ENCODE measurements around the gene WHRN.
A peak's percentile ranks its signal among the peaks of the same experiment; 100 is the strongest.

The WHRN gene

DNA sequence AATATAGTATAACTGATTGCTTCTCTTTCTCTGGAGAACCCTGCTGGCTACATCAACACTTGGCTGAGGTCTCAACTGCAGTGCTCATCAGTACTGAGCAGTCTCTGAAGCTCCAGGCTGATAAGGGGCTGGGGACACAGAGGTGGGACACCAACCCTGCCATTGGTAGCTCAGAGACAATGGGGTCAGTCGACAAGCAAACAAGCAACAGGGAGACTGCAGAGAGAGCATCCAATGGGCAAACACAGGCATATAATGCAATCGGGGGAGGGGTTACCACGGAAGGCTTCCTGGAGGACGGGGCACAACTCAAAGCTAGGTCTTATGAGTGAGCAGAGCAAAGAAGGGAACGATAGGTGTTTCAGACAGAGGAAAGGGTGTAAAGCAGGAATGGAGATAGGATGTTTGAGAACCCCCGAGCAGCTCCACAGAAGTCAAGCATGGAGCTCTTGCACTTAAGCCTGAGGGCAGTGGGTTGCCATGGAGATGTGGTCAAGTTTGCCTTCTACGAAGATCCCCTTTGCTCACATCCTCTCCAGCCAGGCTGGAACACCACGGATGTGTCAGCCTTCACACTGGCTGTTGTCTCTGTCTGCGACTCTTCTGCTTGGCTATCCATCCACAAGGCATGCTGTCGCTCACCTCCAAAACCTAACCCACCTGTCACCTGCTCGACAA, 96.0 kb downstream of the WHRN start:
- POLR2A ChIA-PET, result interaction anchor here (0.9 kb wide), 1 partner anchor 13 kb away, joined by 6 read pairs; no protein-coding TSS in a partner anchor
- no peak for DNase-seq (ENCODE audit: extremely low spot score)
- TF ChIP-seq, protein P1, sequence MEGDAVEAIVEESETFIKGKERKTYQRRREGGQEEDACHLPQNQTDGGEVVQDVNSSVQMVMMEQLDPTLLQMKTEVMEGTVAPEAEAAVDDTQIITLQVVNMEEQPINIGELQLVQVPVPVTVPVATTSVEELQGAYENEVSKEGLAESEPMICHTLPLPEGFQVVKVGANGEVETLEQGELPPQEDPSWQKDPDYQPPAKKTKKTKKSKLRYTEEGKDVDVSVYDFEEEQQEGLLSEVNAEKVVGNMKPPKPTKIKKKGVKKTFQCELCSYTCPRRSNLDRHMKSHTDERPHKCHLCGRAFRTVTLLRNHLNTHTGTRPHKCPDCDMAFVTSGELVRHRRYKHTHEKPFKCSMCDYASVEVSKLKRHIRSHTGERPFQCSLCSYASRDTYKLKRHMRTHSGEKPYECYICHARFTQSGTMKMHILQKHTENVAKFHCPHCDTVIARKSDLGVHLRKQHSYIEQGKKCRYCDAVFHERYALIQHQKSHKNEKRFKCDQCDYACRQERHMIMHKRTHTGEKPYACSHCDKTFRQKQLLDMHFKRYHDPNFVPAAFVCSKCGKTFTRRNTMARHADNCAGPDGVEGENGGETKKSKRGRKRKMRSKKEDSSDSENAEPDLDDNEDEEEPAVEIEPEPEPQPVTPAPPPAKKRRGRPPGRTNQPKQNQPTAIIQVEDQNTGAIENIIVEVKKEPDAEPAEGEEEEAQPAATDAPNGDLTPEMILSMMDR (IDR thresholded peaks at IDR 0.05; ENCODE audit: control extremely low read depth, extremely low read depth, low read depth, missing control alignments), result no peak
- CTCF ChIA-PET, result interaction anchor here (1.0 to 9.8 kb wide), 7 partner anchors 8 to 272 kb away, joined by 3 to 173 read pairs (median 4); no protein-coding TSS in a partner anchor

DNA sequence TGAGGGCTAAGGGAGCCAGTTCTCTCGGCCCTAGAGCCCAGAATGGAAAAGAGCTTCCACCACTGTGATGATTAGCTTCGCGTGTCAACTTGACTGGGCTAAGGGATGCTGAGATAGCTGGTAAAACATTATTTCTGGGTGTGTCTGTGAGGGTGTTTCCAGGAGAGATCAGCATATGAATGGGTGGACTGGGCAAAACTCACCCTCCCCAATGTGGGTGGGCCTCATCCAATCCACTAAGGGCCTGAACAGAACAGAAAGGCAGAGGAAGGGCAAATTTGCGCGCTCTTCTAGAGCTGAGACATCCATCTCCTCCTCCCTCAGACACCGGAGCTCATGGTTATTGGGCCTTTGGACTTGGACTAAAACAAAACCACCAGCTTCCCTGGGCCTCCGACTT, 96.6 kb downstream of the WHRN start:
- POLR2A ChIA-PET, result interaction anchor here (0.9 kb wide), 1 partner anchor 13 kb away, joined by 6 read pairs; no protein-coding TSS in a partner anchor
- CTCF ChIA-PET, result interaction anchor here (0.7 to 9.8 kb wide), 8 partner anchors 9 to 272 kb away, joined by 3 to 173 read pairs (median 4); no protein-coding TSS in a partner anchor
- TF ChIP-seq, protein P1 (IDR thresholded peaks at IDR 0.05; ENCODE audit: control extremely low read depth, extremely low read depth, low read depth, missing control alignments), result no peak
- no peak for DNase-seq (ENCODE audit: extremely low spot score)

DNA sequence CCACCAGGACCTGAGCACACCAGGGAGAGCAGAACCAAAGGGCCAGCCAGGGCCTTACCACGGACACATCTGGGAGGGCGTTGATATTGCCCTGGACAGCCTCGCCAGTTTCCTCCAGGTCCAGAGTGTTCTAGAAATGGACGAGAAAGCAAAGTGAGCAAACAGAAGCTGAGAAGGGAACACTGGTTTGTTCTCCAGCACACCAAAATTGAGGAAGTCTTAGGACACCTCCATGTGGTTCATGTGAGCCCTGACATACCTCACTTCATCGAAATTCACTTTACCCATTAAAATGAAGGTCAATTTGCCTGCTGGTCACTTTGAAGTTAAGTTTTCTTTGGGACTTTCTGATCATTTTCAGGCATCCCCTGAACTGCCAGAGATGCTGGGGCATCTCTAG, 97.4 kb downstream of the WHRN start:
- TF ChIP-seq, protein P1 (IDR thresholded peaks at IDR 0.05; ENCODE audit: control extremely low read depth, extremely low read depth, low read depth, missing control alignments), result no peak
- CTCF ChIA-PET, result interaction anchor here (0.7 to 9.8 kb wide), 9 partner anchors 8 to 603 kb away, joined by 3 to 173 read pairs (median 9); no protein-coding TSS in a partner anchor
- DNase-seq (ENCODE audit: extremely low spot score), result no peak
- POLR2A ChIA-PET, result no interaction called here

DNA sequence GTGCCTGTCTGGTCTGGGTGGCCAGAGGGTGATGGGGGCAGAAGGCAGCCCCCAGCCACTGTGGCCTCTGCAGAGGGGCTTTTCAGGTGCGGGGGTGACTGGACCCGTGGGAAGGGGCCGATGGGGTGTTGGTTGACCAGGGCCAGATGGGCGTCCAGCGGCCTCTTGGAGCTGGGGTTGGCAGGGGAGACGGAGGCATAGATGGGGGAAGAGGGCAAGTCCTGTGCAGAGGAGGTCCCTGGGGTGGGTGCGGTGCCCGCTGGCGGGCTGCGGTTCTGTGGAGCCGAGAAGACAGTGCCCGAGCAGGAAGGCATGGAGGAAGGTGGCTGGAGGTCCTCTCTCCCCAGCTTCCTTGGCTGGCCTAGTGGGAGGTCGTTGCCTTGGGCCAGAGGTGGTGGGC, 98.8 kb downstream of the WHRN start:
- ChIA-PET POLR2A (interaction anchor here (1.2 kb wide), 1 partner anchor 247 kb away, joined by 3 read pairs; no protein-coding TSS in a partner anchor), CTCF (interaction anchor here (0.8 to 9.8 kb wide), 36 partner anchors 9 to 828 kb away, joined by 3 to 173 read pairs (median 6); partner anchors contain the start of genes AKNA, ATP6V1G1 and TEX53)
- no peak for DNase-seq (ENCODE audit: extremely low spot score)
- TF ChIP-seq, protein P1 (IDR thresholded peaks at IDR 0.05; ENCODE audit: control extremely low read depth, extremely low read depth, low read depth, missing control alignments), result no peak

DNA sequence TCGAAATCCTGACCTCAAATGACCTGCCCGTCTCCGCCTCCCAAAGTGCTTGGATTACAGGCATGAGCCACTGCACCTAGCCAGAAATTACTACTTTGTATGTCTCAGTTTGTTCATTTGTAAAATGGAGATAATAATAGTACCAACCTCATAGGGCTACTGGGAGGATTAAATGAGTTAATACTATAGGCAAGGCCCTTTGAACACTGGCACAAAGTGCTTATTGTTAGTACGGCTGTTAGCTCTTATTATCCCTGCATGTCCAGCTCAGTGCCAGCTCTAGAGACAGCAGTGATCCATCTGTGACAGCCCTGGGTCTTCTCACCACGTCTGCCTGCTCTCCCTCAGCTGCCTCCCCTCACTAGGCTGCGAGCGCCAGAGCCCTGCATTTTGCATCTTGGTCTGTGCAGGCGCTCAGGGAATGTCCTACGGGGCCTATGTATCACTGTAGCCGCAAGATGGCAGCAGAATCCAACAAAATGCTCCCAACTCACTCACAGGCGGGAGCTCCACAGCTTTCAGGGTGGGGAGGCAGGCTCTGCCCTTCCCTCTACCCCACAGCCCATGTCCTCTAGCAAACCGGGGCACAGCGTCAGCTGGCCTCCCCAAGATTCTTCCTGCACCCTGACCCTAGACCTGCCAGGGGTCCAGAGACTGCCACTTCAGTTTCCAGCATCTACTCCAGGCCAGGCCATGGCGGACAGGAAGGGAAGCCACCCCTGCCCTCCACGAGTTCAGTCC, 99.8 kb downstream of the WHRN start:
- ChIA-PET CTCF (interaction anchor here (0.6 to 9.8 kb wide), 64 partner anchors 10 to 829 kb away, joined by 3 to 173 read pairs (median 4); partner anchors contain the start of genes AKNA, ATP6V1G1 and TEX53), POLR2A (interaction anchor here (0.6 to 1.2 kb wide), 2 partner anchors 194 to 248 kb away, joined by 3 to 6 read pairs; no protein-coding TSS in a partner anchor)
- DNase-seq (ENCODE audit: extremely low spot score), result peak; percentile 88
- TF ChIP-seq, protein P1 (IDR thresholded peaks at IDR 0.05; ENCODE audit: control extremely low read depth, extremely low read depth, low read depth, missing control alignments), result peak; percentile 82

DNA sequence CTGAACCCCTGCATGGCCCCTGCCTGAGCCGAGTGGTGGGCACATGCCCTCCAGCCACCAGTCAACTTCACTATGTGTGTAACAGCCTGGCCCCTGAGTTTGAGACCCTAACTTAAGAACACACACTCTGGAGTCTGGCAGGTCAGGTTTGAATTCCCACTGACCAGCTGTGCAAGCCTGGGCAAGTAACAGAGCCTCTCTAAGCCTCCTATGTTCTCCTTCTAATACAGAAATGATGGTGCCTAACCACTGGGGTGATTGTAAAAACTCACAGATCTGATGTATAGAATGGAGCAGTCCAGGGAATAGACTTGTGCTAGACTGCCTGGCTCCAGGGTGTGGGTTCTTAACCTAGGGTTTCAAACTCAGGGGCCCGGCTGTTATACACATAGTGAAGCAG, 100.7 kb downstream of the WHRN start:
- ChIA-PET CTCF (interaction anchor here (1.2 to 9.8 kb wide), 14 partner anchors 10 to 610 kb away, joined by 3 to 173 read pairs (median 26); partner anchors contain the start of gene AKNA), POLR2A (no interaction called here)

More for the DNA sequence above, 100.7 kb downstream of the WHRN start:
- TF ChIP-seq, protein P1 (IDR thresholded peaks at IDR 0.05; ENCODE audit: control extremely low read depth, extremely low read depth, low read depth, missing control alignments), result no peak
- no peak for DNase-seq (ENCODE audit: extremely low spot score)

Data from GM10248 (cell line).